KOPT-K1 (cell line): ENCODE data around the gene ATP13A4.

Experiments
- H3K27ac ChIP-seq: fragments of 200-600 bp; sonication (generic); 2 replicates; pipeline ENCODE4 v1.5.1; 2016; ENCODE audit warnings: antibody characterized with exemption, mild to moderate bottlenecking, low read depth, low read length; ENCODE audit not compliant: poor library complexity, severe bottlenecking
- H3K36me3 ChIP-seq: fragments of 200-600 bp; sonication (generic); 2 replicates; pipeline ENCODE4 v1.5.1; 2017; ENCODE audit warnings: antibody characterized with exemption, mild to moderate bottlenecking, low read length, moderate library complexity; ENCODE audit not compliant: insufficient read depth
- H3K9me3 ChIP-seq: fragments of 200-600 bp; sonication (generic); 2 replicates; pipeline ENCODE4 v1.5.1; 2017; ENCODE audit warnings: antibody characterized with exemption, low read length, mild to moderate bottlenecking; ENCODE audit not compliant: insufficient read depth, poor library complexity, severe bottlenecking

The ATP13A4 gene

GRCh38 chr3:193418576-193419373 is 135.9 kb downstream of the ATP13A4 start:
- H3K9me3 ChIP-seq: peaks cover 5% of the 10 kb centered on the region
- no peaks in the 10 kb centered on the region for H3K36me3 ChIP-seq
- no peak overlapping the region for H3K27ac ChIP-seq

- Histone ChIP-seq H3K9me3 (peaks cover 5% of the 10 kb centered on the region), H3K36me3 (no peaks in the 10 kb centered on the region), H3K27ac (no peak overlapping the region)
Observed at GRCh38 chr3:193416629-193417028, 138.1 kb downstream of the ATP13A4 start.

- Histone ChIP-seq H3K36me3 (no peaks in the 10 kb centered on the region), H3K27ac (no peak overlapping the region), H3K9me3 (no peaks in the 10 kb centered on the region)
Observed at GRCh38 chr3:193407688-193408087, 147.0 kb downstream of the ATP13A4 start.

GRCh38 chr3:193407112-193407511 is 147.6 kb downstream of the ATP13A4 start:
- Histone ChIP-seq H3K9me3 (no peaks in the 10 kb centered on the region), H3K27ac (no peak overlapping the region), H3K36me3 (no peaks in the 10 kb centered on the region)

- Histone ChIP-seq H3K36me3 (no peaks in the 10 kb centered on the region), H3K9me3 (no peaks in the 10 kb centered on the region), H3K27ac (no peak overlapping the region)
Observed at GRCh38 chr3:193403307-193403706, 151.4 kb downstream of the ATP13A4 start.

- H3K27ac ChIP-seq: no peak overlapping the region
- no peaks in the 10 kb centered on the region for H3K9me3 ChIP-seq
- H3K36me3 ChIP-seq: no peaks in the 10 kb centered on the region
Observed at GRCh38 chr3:193400304-193400703, 154.4 kb downstream of the ATP13A4 start.

GRCh38 chr3:193396451-193397244 is 158.0 kb downstream of the ATP13A4 start:
- Histone ChIP-seq H3K27ac (no peak overlapping the region), H3K9me3 (no peaks in the 10 kb centered on the region), H3K36me3 (no peaks in the 10 kb centered on the region)

GRCh38 chr3:193391902-193392301 is 162.8 kb downstream of the ATP13A4 start:
- no peak overlapping the region for H3K27ac ChIP-seq
- H3K36me3 ChIP-seq: no peaks in the 10 kb centered on the region
- no peaks in the 10 kb centered on the region for H3K9me3 ChIP-seq

GRCh38 chr3:193389335-193389734 is 165.4 kb downstream of the ATP13A4 start:
- no peaks in the 10 kb centered on the region for H3K9me3 ChIP-seq
- H3K36me3 ChIP-seq: no peaks in the 10 kb centered on the region
- H3K27ac ChIP-seq: no peak overlapping the region

- no peak overlapping the region for H3K27ac ChIP-seq
- H3K36me3 ChIP-seq: no peaks in the 10 kb centered on the region
- no peaks in the 10 kb centered on the region for H3K9me3 ChIP-seq
Observed at GRCh38 chr3:193388361-193388760, 166.3 kb downstream of the ATP13A4 start.

- Histone ChIP-seq H3K9me3 (no peaks in the 10 kb centered on the region), H3K27ac (no peak overlapping the region), H3K36me3 (no peaks in the 10 kb centered on the region)
Observed at GRCh38 chr3:193387596-193387995, 167.1 kb downstream of the ATP13A4 start.

- no peak within 1 kb of the TSS for H3K27ac ChIP-seq
- H3K36me3 ChIP-seq: no peaks in the 10 kb centered on the region
- H3K9me3 ChIP-seq: no peaks in the 10 kb centered on the region
Observed at GRCh38 chr3:193378706-193379105, 176.0 kb downstream of the ATP13A4 start, which contains the start of gene ATP13A5. TSS of gene ATP13A5 (minus strand) at chr3:193378753. CDS start at chr3:193378725, 28 bp downstream.

GRCh38 chr3:193377591-193377990 is 177.1 kb downstream of the ATP13A4 start:
- no peaks in the 10 kb centered on the region for H3K36me3 ChIP-seq

GRCh38 chr3:193375614-193376013 is 179.1 kb downstream of the ATP13A4 start:
- H3K27ac ChIP-seq: no peak overlapping the region
- H3K36me3 ChIP-seq: no peaks in the 10 kb centered on the region
- no peaks in the 10 kb centered on the region for H3K9me3 ChIP-seq

More at GRCh38 chr3:193377591-193377990, 177.1 kb downstream of the ATP13A4 start:
- Histone ChIP-seq H3K9me3 (no peaks in the 10 kb centered on the region), H3K27ac (no peak overlapping the region)

- no peaks in the 10 kb centered on the region for H3K36me3 ChIP-seq
Observed at GRCh38 chr3:193372783-193373182, 181.9 kb downstream of the ATP13A4 start.

More at GRCh38 chr3:193372783-193373182, 181.9 kb downstream of the ATP13A4 start:
- no peak overlapping the region for H3K27ac ChIP-seq
- no peaks in the 10 kb centered on the region for H3K9me3 ChIP-seq
